A204.1 (cell line): ENCODE measurements around the gene DEFB116.
"Not testable (repeated sequence)": the region's sequence is repeated elsewhere in the genome, so short reads cannot be mapped to it uniquely, and the experiment has no call there.

ENCODE experiments used
- FAIRE-seq: peaks from 2 replicates; lab custom pipeline; 2012; peaks lifted over from hg19 to GRCh38; lab: Jason Lieb, UNC

Gene DEFB116, protein sequence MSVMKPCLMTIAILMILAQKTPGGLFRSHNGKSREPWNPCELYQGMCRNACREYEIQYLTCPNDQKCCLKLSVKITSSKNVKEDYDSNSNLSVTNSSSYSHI

DNA sequence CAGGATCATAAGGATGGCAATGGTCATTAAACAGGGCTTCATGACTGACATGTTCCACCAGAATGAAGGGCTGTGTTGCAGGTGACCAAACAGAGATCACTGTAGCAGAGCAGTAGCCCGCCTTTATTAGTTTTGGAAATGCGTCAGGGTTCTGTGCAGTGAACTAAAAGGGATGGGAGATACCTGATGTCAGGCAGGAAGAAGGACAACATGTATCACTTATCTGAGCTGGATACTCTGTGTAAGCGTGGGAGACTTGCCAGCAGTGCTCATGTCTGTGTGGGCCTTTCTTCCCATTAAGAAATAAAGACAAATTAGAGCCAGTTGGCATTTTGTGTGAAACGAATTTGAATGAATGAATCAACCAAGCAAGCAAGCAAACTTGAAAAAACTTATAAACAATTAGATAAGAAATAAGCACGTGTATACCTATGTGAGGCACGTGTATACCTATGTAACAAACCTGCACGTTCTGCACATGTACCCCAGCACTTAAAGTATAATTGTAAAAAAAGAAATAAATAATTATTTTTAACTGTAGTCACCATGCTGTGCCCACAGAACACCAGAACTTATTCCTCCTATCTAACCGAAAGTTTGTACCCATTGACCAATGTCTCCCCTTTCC, at the start of gene DEFB116:
TSS of gene DEFB116 (minus strand) at position 51 of the 628 bp plus-strand sequence. CDS start at position 51, 0 bp downstream.
- no peak for FAIRE-seq

DNA sequence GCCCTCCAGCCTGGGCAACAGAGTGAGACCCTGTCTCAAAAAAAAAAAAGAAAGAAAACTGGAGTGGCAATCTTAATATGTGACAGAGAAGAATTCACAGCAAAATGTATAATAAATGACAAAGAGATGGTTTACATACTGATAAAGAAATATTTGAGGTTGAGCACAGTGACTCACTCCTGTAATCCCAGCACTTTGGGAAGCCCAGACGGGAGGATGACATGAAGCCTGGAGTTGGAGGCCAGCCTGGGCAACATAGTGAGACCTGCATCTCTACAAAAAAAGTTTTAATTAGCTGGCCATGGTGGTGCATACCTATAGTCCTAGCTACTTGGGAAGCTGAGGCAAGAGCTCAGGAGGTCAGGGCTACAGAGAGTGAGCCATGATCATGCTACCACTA, 47.6 kb upstream of the DEFB116 start:
- no peak for FAIRE-seq

DNA sequence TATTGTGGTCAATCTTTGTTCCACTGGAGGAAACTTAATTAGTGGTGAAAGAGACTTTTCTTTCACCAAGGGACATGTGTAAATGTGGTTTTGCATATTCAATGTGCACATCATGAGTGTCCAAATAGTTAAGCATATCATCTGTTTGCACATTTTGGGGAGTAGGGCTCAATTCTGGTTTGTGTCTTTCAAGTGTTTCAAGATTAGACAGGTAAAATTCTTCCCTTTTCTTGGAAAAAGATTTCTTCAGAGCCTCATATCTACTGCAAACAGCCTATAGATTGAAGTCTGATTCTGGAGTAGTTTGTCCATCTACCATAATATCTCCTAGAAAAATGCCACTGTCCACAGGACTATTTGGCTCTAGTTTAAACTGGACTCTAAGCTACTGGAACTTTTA, 33.1 kb upstream of the DEFB116 start:
- FAIRE-seq, result no peak

DNA sequence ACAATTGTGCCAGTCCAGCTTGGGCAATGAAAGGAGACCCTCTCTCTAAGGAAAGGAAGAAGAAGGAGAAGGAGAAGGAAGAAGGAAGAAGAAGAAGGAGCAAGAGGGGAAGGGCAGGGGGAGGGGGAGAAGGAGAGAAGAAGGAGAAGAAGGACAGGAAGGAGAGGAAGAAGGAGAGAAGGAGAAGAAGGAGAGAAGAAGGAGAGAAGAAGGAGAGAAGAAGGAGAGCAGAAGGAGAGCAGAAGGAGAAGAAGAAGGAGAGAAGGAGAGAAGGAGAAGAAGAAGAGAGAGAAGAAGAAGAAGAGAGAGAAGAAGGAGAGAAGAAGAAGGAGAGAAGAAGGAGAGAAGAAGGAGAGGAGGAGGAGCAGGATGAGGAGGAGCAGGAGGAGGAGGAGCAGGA, 22.5 kb upstream of the DEFB116 start:
- FAIRE-seq, result no peak

DNA sequence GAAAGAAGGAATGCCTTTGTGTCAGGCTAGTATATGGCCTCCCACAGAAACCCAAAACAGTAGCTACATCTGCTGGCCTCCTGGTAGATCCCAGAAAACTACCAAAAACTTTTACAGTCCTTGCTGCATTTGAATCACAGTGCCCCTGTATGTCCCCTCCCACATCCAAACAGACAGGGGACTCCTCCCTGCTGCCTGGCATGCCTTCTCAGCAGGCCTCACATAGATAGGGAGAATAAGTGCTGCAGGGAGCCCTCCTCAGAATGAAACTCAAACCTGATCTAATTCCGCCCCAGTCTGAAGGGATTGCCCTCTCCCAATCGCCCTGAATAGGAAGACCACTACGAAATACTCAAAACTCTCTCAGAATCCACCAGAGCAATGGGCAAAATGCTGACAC, 14.1 kb upstream of the DEFB116 start:
- no peak for FAIRE-seq

DNA sequence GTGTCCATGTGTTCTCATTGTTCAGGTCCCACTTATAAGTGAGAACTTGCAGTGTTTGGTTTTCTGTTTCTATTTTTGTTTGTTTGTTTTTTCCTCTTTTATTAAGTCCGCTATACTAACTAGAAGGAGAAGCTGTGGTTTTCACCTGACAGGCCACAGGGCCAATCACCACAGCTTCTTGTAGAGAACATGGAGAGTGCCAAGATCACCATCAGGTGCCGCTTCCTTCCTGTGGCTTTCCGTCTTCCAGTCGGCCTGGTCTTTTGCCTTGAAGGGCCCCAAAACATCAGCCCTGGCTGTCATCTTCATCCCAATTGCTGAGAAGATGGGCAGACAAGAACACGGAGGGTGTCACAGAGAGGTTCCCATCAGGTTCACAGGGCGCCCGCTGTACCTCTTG, 23.4 kb downstream of the DEFB116 start:
- FAIRE-seq, result not testable (repeated sequence)

DNA sequence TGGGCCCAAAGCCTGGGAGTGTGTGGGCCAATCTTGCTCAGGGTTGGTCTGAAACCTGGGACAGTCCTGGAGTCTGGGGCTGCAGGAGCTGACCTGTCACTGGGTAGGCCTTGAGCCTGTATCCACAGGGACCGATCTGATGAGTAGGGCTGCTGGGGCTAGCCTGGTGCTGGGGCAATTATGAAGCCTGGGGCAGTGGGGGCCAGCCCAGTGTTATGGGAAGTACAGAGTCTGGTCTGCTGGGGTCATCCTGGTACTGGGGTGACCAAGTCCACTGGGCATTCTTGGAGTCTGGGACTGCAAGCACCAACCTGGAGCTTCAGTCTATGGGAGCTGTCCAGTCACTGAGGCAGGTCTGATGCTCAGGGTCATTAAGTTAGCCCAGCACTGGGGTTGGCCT, 30.2 kb downstream of the DEFB116 start:
- FAIRE-seq, result no peak

DNA sequence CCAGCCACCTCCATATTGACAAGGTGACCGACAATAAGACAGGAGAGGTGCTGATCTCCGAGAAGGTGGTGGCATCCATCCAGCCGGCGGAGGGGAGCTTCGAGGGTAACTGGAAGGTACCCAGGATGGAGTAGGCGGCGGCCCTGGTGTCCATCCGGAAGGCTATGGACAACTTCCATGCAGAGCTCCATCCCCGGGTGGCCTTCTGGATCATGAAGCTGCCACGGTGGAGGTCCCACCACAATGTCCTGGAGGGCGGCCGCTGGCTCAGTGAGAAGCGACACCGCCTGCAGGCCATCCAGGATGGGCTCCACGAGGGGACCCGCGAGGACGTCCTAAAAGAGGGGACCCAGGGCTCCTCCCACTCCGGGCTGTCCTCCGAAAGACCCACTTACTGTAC, 33.9 kb downstream of the DEFB116 start:
- no peak for FAIRE-seq

DNA sequence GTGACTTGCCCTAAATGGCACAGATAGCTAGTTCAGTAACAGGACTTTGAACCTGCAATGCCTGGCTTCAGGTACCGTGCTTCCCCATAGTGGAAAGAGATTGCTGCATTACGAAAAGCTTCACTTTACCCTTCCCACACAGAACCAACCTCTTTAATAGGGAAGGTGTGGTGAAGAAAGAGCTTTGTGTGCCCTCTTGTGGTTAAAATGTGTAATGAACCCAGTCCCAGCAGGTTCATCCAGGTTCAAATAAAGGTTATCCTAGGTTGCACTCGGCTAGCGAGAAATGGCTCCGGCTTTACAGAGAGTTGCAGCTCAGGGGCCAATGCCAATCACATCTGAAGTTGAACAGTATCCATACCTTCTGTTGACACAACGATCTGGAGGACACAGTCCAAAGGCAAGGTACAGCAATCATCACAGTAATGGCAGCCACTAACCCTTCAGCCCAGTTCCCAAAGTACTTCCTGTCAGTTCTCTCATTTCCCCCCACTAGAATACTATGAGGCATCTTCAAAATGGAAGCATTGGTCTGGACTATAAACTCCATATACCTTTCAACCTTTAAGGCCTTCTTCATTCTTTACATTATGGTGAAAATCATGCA, 48.0 kb downstream of the DEFB116 start:
- no peak for FAIRE-seq

DNA sequence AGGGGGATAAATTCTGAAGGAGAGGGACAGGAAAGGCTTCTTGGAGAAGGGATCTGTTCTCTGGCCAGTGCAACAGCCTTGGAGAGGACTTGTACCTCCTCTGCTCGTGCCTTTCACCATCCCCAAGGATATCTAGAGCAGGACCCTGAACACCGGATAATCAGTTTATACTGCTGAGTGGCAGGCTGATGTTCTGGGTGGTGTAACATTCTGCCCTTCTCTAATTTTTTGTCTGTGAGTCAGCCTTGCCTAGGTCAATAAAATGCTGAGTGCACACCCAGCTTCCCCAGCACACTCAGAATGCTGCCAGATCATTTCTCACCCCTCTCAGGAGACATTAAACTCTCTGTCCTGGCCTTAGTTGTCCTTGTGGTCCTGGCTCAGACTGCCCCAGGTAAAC, 51.0 kb downstream of the DEFB116 start, which contains the start of gene DEFB115:
TSS of gene DEFB115 (plus strand) at position 301 of the 400 bp plus-strand sequence. CDS start at position 301, 0 bp downstream.
- no peak for FAIRE-seq

DNA sequence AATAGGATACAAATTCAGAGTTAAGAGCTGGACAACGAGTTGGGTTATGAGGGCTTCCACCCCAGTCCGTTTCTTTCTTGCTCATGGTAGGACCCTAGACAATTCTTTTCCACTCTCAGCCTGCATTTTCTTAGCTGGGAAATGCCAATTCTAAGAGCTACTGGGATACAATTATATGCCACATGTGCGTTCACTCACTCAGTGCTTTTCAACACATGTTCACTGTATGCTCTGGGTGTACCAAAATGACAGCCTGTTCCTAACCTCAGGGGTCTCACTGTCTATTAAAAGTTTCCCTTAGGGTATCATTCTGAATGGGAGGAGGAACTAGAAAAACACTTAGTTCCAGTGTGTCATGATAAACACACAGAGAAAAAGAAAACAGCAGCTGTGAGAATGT, 51.4 kb downstream of the DEFB116 start:
- no peak for FAIRE-seq
